GM20431 (cell line): Measurements from ENCODE around the gene ORMDL1.

ENCODE experiments used
- in situ Hi-C: fragments of 300-500 bp; cut with MseI, MboI; formaldehyde crosslinking; loops from one replicate; pipeline ENCODE4 v1.15.0; 2020; ENCODE audit warnings: low sequenced_read_pairs; ENCODE audit not compliant: unreplicated experiment

The ORMDL1 gene

GRCh38 chr2:189783927-189784867 is at the start of gene ORMDL1, which contains the start of gene PMS1:
Gene ORMDL1 (minus strand): TSS chr2:189784339. CDS start chr2:189782595, 1,744 bp downstream.
Gene PMS1 (plus strand): TSS chr2:189784450. CDS start chr2:189791810, 7,360 bp downstream.
- in situ Hi-C loops, result no loop called here

- in situ Hi-C loops, result no loop called here
Observed at GRCh38 chr2:189830510-189830909, 46.4 kb upstream of the ORMDL1 start.

GRCh38 chr2:189829102-189829833 is 45.1 kb upstream of the ORMDL1 start:
- in situ Hi-C loops, result no loop called here

- in situ Hi-C loops, result no loop called here
Observed at GRCh38 chr2:189826039-189826438, 41.9 kb upstream of the ORMDL1 start.

- in situ Hi-C loops, result no loop called here
Observed at GRCh38 chr2:189824694-189825396, 40.7 kb upstream of the ORMDL1 start.

GRCh38 chr2:189821953-189822748 is 38.0 kb upstream of the ORMDL1 start:
- in situ Hi-C loops, result no loop called here

GRCh38 chr2:189819297-189819704 is 35.2 kb upstream of the ORMDL1 start:
- in situ Hi-C loops, result no loop called here

- in situ Hi-C loops, result no loop called here
Observed at GRCh38 chr2:189818249-189819038, 34.3 kb upstream of the ORMDL1 start.

GRCh38 chr2:189803431-189803830 is 19.3 kb upstream of the ORMDL1 start:
- in situ Hi-C loops, result no loop called here

GRCh38 chr2:189802396-189802912 is 18.3 kb upstream of the ORMDL1 start:
- in situ Hi-C loops, result no loop called here

GRCh38 chr2:189799531-189799930 is 15.4 kb upstream of the ORMDL1 start:
- in situ Hi-C loops, result no loop called here

- in situ Hi-C loops, result no loop called here
Observed at GRCh38 chr2:189799030-189799331, 14.8 kb upstream of the ORMDL1 start.

GRCh38 chr2:189798312-189799029 is 14.3 kb upstream of the ORMDL1 start:
- in situ Hi-C loops, result no loop called here

- in situ Hi-C loops, result no loop called here
Observed at GRCh38 chr2:189797902-189798301, 13.8 kb upstream of the ORMDL1 start.

- in situ Hi-C loops, result no loop called here
Observed at GRCh38 chr2:189794310-189794709, 10.2 kb upstream of the ORMDL1 start.

GRCh38 chr2:189791338-189792042 is 7.4 kb upstream of the ORMDL1 start:
- in situ Hi-C loops, result no loop called here

GRCh38 chr2:189783451-189783926 is 650 bp downstream of the ORMDL1 start:
- in situ Hi-C loops, result no loop called here
